RWPE2 (cell line): ENCODE measurements around the gene OR5T2.
"Not testable (repeated sequence)": the region's sequence is repeated elsewhere in the genome, so short reads cannot be mapped to it uniquely, and the experiment has no call there.

Source experiments
- ATAC-seq: fragments of 200-7000 bp; cut with Tn5 transposase; 3 replicates; pipeline ENCODE4 v1.9.1; 2021; ENCODE audit warnings: low read depth
- DNase-seq: peaks from one replicate; pipeline ENCODE4 v3.0.0-alpha.2; 2020; ENCODE audit warnings: low spot score
- H3K27ac ChIP-seq: fragments of 450-650 bp; 2 replicates; pipeline ENCODE4 v1.5.1; 2017; ENCODE audit warnings: mild to moderate bottlenecking; ENCODE audit not compliant: poor library complexity, severe bottlenecking
- H3K27me3 ChIP-seq: fragments of 250-450 bp; sonication (Bioruptor Pico); 2 replicates; pipeline ENCODE4 v1.5.1; 2021; ENCODE audit warnings: mild to moderate bottlenecking, moderate library complexity; ENCODE audit not compliant: insufficient read depth, poor library complexity, severe bottlenecking
- H3K36me3 ChIP-seq: fragments of 250-450 bp; sonication (Bioruptor Pico); 2 replicates; pipeline ENCODE4 v1.5.1; 2020; ENCODE audit warnings: low read depth, mild to moderate bottlenecking, moderate library complexity
- H3K4me1 ChIP-seq: fragments of 250-450 bp; sonication (Bioruptor Pico); 2 replicates; pipeline ENCODE4 v1.5.1; 2021; ENCODE audit warnings: mild to moderate bottlenecking, moderate library complexity; ENCODE audit not compliant: insufficient read depth, poor library complexity, severe bottlenecking
- H3K4me3 ChIP-seq: fragments of 250-450 bp; sonication (Bioruptor Pico); 2 replicates; pipeline ENCODE4 v1.5.1; 2021; ENCODE audit warnings: mild to moderate bottlenecking, moderate library complexity; ENCODE audit not compliant: severe bottlenecking
- H3K9me3 ChIP-seq: fragments of 250-450 bp; sonication (Bioruptor Pico); 2 replicates; pipeline ENCODE4 v1.5.1; 2021; ENCODE audit warnings: mild to moderate bottlenecking, moderate library complexity; ENCODE audit not compliant: severe bottlenecking
- CTCF ChIP-seq: fragments of 450-650 bp; IDR thresholded peaks from one replicate; pipeline ENCODE4 v1.5.1; 2017; ENCODE audit warnings: mild to moderate bottlenecking, moderate library complexity; ENCODE audit not compliant: poor library complexity, severe bottlenecking

Gene OR5T2

DNA sequence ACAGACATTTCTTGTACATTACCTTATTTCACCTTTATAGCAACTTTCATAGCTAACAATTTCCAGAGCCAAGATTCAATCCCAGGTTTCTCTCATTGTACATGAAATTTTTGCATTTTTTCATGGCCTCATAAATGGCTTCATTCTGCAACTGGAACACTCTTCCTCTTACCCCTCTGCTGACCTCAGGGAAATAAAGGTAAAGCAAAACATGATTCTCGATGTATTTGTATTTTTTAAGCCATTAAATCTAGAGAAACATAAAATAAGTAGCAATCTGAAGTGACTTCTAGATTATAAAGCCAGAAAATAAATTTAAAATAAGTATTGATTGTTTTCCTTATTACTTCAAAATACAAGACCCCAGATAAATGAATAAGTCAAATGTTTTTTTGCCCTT is at the start of gene OR5T2:
Gene OR5T2 (minus strand): TSS at position 101 of the 400 bp plus-strand sequence. CDS start 1,193 bp downstream, outside the sequence.
- no peaks in the 10 kb centered on the region for H3K9me3 ChIP-seq
- DNase-seq (no peak), ATAC-seq (no peak)
- no peak within 1 kb of the TSS for H3K4me3 ChIP-seq
- no peaks in the 10 kb centered on the region for H3K36me3 ChIP-seq
- H3K27me3 ChIP-seq: peaks cover 2% of the 10 kb centered on the region
- TF ChIP-seq CTCF: no peak
- no peak within 1 kb of the TSS for H3K27ac ChIP-seq
- no peaks in the 10 kb centered on the region for H3K4me1 ChIP-seq

DNA sequence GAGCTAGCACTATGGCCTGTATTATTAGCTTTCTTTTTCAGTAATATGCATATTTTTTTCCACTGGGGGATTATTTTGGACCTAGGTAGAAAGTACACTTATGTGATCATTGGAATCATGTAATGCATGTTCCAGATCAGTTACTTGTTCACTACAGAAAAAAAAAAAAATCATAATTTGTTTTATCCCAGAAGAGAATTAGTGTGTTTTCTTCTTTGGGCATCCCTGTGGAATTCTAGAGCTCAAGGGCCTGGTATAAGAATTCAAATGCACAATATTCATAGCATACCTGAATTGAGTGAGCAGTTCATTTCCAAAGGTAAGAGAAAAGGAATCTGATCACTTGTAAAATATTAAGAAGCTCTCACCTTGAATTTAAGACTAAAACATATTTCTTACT is 39.8 kb upstream of the OR5T2 start, which contains the start of gene OR5T1:
Gene OR5T1 (plus strand): TSS at position 301 of the 400 bp plus-strand sequence. CDS start 1,485 bp downstream, outside the sequence.
- no peak for TF ChIP-seq CTCF
- Histone ChIP-seq H3K27me3 (no peaks in the 10 kb centered on the region), H3K36me3 (no peaks in the 10 kb centered on the region), H3K9me3 (peaks cover 4% of the 10 kb centered on the region), H3K4me1 (no peaks in the 10 kb centered on the region), H3K4me3 (no peak within 1 kb of the TSS), H3K27ac (no peak within 1 kb of the TSS)
- no peak for DNase-seq
- no peak for ATAC-seq

GRCh38 chr11:56271092-56271491 is 37.0 kb upstream of the OR5T2 start:
- Histone ChIP-seq H3K27me3 (no peaks in the 10 kb centered on the region), H3K4me1 (no peaks in the 10 kb centered on the region), H3K27ac (no peak overlapping the region), H3K9me3 (peaks cover 4% of the 10 kb centered on the region), H3K36me3 (no peaks in the 10 kb centered on the region), H3K4me3 (no peak overlapping the region)
- no peak for TF ChIP-seq CTCF
- DNase-seq (no peak), ATAC-seq (no peak)

DNA sequence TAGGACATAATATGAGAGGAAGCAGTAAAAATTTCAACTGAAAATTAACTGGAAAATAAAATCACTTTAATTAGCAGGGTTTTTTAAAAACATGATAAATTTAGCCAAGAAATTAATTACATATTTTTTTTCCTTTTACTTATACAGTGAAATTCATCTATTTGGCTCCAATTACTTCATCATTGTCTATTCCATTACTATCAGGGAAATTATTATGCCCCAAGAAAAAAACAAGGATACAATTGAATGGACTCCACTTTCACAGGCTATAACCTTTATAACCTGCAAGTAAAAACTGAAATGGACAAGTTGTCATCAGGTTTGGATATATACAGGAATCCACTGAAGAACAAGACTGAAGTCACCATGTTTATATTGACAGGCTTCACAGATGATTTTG is 17.9 kb upstream of the OR5T2 start, which contains the start of gene OR5T3:
Gene OR5T3 (plus strand): TSS at position 301 of the 400 bp plus-strand sequence. CDS start 0 bp downstream, at position 301.
- DNase-seq (no peak), ATAC-seq (no peak)
- Histone ChIP-seq H3K4me1 (no peaks in the 10 kb centered on the region), H3K27ac (no peak within 1 kb of the TSS), H3K9me3 (no peaks in the 10 kb centered on the region), H3K36me3 (no peaks in the 10 kb centered on the region), H3K27me3 (no peaks in the 10 kb centered on the region), H3K4me3 (no peak within 1 kb of the TSS)
- no peak for TF ChIP-seq CTCF

GRCh38 chr11:56219735-56220134 is 14.3 kb downstream of the OR5T2 start:
- H3K4me1 ChIP-seq, H3K27me3 ChIP-seq, DNase-seq, ATAC-seq, H3K9me3 ChIP-seq, H3K27ac ChIP-seq, H3K4me3 ChIP-seq, H3K36me3 ChIP-seq: not testable (repeated sequence)
